ENCODE data around the gene GALR3.

GRCh38 chr22:37832022-37832857 is 9.1 kb downstream of the GALR3 start:
- TF ChIP-seq CTCF (IDR thresholded peaks at IDR 0.05) (peak in 1 of 4 donors; percentile 6), POLR2A (IDR thresholded peaks at IDR 0.05) (no peak)

Measured in right lobe of liver (tissue), 4 donors.